Thyroid gland (tissue), 4 donors: ENCODE data around the gene MED27.

ENCODE experiments used
- POLR2A ChIP-seq, 2 donors: fragments of 450-650 bp; IDR thresholded peaks; one replicate each; pipeline ENCODE4 v1.6.1; 2017; ENCODE audit warnings: antibody characterized with exemption in 2 of 2, mild to moderate bottlenecking in 2 of 2, moderate library complexity in 1 of 2
- TF ChIP-seq, protein P1 (sequence below), 6 experiments: fragments of 200-600 bp in 3 of 6; fragments of 450-650 bp in 3 of 6; sonication (generic) in 3 of 6; IDR thresholded peaks; one replicate each; pipeline ENCODE4 v1.5.1; 2016 to 2019; ENCODE audit warnings: antibody characterized with exemption in 6 of 6, mild to moderate bottlenecking in 2 of 6, inconsistent platforms in 1 of 6, moderate library complexity in 1 of 6

DNA sequence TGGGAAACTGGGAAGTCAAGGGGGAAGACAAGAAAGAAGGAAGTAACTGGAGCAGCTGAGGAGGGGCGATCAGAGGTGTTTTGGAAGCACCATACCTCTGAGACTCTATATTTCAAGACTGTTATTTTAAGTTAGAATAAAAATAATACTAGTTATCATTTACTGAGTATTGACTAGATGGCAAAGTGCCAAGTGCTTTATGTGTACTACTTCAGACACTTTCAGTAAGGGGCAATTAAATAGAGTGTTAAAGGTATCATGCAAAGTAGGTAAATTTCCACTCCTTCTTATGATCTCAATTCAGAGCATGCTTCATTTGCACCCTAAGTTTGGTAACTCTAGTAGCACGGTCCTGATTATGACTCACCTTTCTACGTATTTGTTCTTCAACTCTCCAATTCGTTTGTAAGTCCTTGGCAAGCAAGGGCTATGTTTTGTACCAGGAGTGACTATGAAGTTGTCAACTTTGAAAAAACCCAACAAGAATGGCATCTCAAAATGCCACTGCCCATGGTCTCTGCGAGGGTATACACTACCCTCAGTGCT lies 187.4 kb downstream of the MED27 start:
- TF ChIP-seq, protein P1, sequence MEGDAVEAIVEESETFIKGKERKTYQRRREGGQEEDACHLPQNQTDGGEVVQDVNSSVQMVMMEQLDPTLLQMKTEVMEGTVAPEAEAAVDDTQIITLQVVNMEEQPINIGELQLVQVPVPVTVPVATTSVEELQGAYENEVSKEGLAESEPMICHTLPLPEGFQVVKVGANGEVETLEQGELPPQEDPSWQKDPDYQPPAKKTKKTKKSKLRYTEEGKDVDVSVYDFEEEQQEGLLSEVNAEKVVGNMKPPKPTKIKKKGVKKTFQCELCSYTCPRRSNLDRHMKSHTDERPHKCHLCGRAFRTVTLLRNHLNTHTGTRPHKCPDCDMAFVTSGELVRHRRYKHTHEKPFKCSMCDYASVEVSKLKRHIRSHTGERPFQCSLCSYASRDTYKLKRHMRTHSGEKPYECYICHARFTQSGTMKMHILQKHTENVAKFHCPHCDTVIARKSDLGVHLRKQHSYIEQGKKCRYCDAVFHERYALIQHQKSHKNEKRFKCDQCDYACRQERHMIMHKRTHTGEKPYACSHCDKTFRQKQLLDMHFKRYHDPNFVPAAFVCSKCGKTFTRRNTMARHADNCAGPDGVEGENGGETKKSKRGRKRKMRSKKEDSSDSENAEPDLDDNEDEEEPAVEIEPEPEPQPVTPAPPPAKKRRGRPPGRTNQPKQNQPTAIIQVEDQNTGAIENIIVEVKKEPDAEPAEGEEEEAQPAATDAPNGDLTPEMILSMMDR (IDR thresholded peaks at IDR 0.05), result no peak
- no peak for TF ChIP-seq POLR2A (IDR thresholded peaks at IDR 0.05)
